HG03025 (cell line): ENCODE data around the gene PCBP2.
"Not testable (repeated sequence)": the region's sequence is repeated elsewhere in the genome, so short reads cannot be mapped to it uniquely, and the experiment has no call there.

Experiments
- ATAC-seq: cut with Tn5 transposase; IDR thresholded peaks from one replicate; pipeline ENCODE4 v1.9.1; 2021; ENCODE audit warnings: mild to moderate bottlenecking, moderate library complexity; ENCODE audit not compliant: unreplicated experiment, low FRiP score

PCBP2 gene

GRCh38 chr12:53439582-53439981 lies 12.3 kb upstream of the PCBP2 start:
- ATAC-seq: not testable (repeated sequence)

- ATAC-seq: peak; percentile 89
Measured at GRCh38 chr12:53441040-53441833, 10.7 kb upstream of the PCBP2 start, which contains the start of gene PRR13. Gene PRR13, plus strand, starts transcription at chr12:53441734. Its CDS starts 981 bp downstream, at chr12:53442715.

GRCh38 chr12:53443955-53444354 lies 7.9 kb upstream of the PCBP2 start:
- no peak for ATAC-seq

GRCh38 chr12:53444593-53445325 lies 7.1 kb upstream of the PCBP2 start:
- ATAC-seq: not testable (repeated sequence)

GRCh38 chr12:53450936-53451335 lies 966 bp upstream of the PCBP2 start:
- no peak for ATAC-seq

GRCh38 chr12:53452159-53453077 lies 516 bp downstream of the PCBP2 start:
- peak; percentile 38 for ATAC-seq

- ATAC-seq: no peak
Measured at GRCh38 chr12:53453953-53454640, 2.2 kb downstream of the PCBP2 start.

- ATAC-seq: no peak
Measured at GRCh38 chr12:53454707-53455106, 2.8 kb downstream of the PCBP2 start.

- no peak for ATAC-seq
Measured at GRCh38 chr12:53456654-53457366, 4.9 kb downstream of the PCBP2 start.

GRCh38 chr12:53459097-53459496 lies 7.2 kb downstream of the PCBP2 start:
- ATAC-seq: no peak

- no peak for ATAC-seq
Measured at GRCh38 chr12:53461059-53461458, 9.2 kb downstream of the PCBP2 start.

- no peak for ATAC-seq
Measured at GRCh38 chr12:53461591-53461990, 9.7 kb downstream of the PCBP2 start.

- no peak for ATAC-seq
Measured at GRCh38 chr12:53462935-53463334, 11.0 kb downstream of the PCBP2 start.

- no peak for ATAC-seq
Measured at GRCh38 chr12:53463802-53464560, 12.1 kb downstream of the PCBP2 start.

- no peak for ATAC-seq
Measured at GRCh38 chr12:53464685-53465418, 12.9 kb downstream of the PCBP2 start.

GRCh38 chr12:53465679-53466078 lies 13.8 kb downstream of the PCBP2 start:
- no peak for ATAC-seq

- no peak for ATAC-seq
Measured at GRCh38 chr12:53466640-53467039, 14.7 kb downstream of the PCBP2 start.

- ATAC-seq: no peak
Measured at GRCh38 chr12:53467082-53467481, 15.2 kb downstream of the PCBP2 start.
